ENCODE data around the gene SRGAP1. TPM values are rescaled to one million over a fixed set of nuclear protein-coding genes. Genes with fewer than 3 reads are reported as not detected.

SRGAP1 gene
- total and polyA plus RNA-seq, 2 of the 13 experiments (the other 11 are each of a cell fraction or from before 2014, with no cell fraction given): 1.6 to 3.4 TPM

DNA sequence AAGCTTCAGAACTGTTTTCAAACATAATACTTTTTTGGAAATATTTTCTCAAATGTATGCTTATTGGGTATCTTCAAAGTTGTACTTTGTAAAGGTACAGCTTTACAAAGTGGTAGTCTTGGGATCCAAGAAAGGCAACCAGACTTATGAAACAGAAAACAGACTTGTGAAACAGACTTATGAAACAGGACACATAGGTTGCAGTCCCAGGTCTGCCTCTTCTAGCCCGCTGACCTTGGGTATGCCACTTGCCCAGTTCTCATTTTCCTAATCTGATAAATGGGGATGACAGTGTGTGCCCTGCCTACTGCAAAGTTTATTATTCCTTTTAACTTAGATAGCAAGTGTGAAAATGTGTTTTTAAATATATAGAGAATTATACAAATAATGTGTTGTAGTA is 263.3 kb downstream of the SRGAP1 start (continued):
- TF ChIP-seq, protein P1, sequence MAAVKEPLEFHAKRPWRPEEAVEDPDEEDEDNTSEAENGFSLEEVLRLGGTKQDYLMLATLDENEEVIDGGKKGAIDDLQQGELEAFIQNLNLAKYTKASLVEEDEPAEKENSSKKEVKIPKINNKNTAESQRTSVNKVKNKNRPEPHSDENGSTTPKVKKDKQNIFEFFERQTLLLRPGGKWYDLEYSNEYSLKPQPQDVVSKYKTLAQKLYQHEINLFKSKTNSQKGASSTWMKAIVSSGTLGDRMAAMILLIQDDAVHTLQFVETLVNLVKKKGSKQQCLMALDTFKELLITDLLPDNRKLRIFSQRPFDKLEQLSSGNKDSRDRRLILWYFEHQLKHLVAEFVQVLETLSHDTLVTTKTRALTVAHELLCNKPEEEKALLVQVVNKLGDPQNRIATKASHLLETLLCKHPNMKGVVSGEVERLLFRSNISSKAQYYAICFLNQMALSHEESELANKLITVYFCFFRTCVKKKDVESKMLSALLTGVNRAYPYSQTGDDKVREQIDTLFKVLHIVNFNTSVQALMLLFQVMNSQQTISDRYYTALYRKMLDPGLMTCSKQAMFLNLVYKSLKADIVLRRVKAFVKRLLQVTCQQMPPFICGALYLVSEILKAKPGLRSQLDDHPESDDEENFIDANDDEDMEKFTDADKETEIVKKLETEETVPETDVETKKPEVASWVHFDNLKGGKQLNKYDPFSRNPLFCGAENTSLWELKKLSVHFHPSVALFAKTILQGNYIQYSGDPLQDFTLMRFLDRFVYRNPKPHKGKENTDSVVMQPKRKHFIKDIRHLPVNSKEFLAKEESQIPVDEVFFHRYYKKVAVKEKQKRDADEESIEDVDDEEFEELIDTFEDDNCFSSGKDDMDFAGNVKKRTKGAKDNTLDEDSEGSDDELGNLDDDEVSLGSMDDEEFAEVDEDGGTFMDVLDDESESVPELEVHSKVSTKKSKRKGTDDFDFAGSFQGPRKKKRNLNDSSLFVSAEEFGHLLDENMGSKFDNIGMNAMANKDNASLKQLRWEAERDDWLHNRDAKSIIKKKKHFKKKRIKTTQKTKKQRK (IDR thresholded peaks at IDR 0.05; ENCODE audit: low read length): no peak
- no peak for TF ChIP-seq PHB2 (IDR thresholded peaks at IDR 0.05; ENCODE audit: partially characterized antibody)

DNA sequence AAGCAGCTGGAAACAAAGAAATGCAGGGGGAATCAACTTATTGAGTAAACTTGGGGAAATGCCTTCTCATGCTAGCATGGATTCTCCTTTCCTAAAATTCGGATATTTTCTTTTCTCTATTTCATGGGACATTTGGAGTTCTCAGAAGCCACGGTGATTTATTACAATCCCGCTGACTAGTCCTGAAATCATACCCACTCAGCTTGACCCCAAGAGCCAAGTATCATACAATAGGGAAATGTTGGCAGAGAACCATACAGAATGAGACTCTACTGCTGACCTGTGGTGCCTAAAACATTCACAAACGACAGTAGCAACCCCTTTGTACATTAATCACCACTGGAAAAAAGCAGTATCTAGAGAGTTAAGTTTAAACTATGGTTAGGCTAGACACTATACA is 265.2 kb downstream of the SRGAP1 start:
- H3K79me2 ChIP-seq (ENCODE audit: insufficient read depth, low read length): no peaks in the 10 kb centered on the region
- H3K9ac ChIP-seq (ENCODE audit: insufficient read depth, low read depth, low read length): no peak overlapping the region
- ChIA-PET CTCF (ENCODE audit: low intra/inter-chr PET ratio, low total read pairs) (no interaction called here), POLR2A (no interaction called here)
- no peaks in the 10 kb centered on the region for H3K36me3 ChIP-seq (replicated peaks in 1 of 2; ENCODE audit: control insufficient read depth in 1 of 2, insufficient read depth in 2 of 2, low read length in 2 of 2)
- no peak overlapping the region for H3K27ac ChIP-seq (ENCODE audit: extremely low read length, insufficient read depth, low read length)
- ATAC-seq: no peak
- FAIRE-seq: no peak
- WGBS (ENCODE audit: low lambda C conversion rate): 87% methylated on average over 4 of the region's 4 CpGs
- in situ Hi-C loops (cut with HindIII; ENCODE audit: extremely low pct_ligation_motif_present, low pct_unique_long_range_greater_than_20kb) (no loop called here), intact Hi-C loops (cut with micrococcal nuclease; ENCODE audit: unreplicated experiment) (no loop called here)
- no peak for DNase-seq (ENCODE audit: low spot score)
- H4K20me1 ChIP-seq (ENCODE audit: insufficient read depth, low read length): no peaks in the 10 kb centered on the region
- H3K4me3 ChIP-seq (replicated peaks in 1 of 3; ENCODE audit: insufficient read depth in 1 of 3, low read depth in 2 of 3, low read length in 3 of 3): no peak overlapping the region
- H2AFZ ChIP-seq (ENCODE audit: low read length): no peak overlapping the region
- H3K4me1 ChIP-seq (ENCODE audit: insufficient read depth, low read length): no peaks in the 10 kb centered on the region
- no peaks in the 10 kb centered on the region for H3K9me3 ChIP-seq (ENCODE audit: low read length)
- BruUV-seq (replicated peaks): no TSS peak
- H3K4me2 ChIP-seq (ENCODE audit: low read depth, low read length): no peak overlapping the region
- no peaks in the 10 kb centered on the region for H3K27me3 ChIP-seq (ENCODE audit: control insufficient read depth in 1 of 2, insufficient read depth in 2 of 2, low read length in 2 of 2)
- TF ChIP-seq ONECUT2 (CRISPR knock-in tag; IDR thresholded peaks at IDR 0.05): no peak
- no peak for TF ChIP-seq RCOR2 (CRISPR knock-in tag; IDR thresholded peaks at IDR 0.05)
- TF ChIP-seq, protein P2, sequence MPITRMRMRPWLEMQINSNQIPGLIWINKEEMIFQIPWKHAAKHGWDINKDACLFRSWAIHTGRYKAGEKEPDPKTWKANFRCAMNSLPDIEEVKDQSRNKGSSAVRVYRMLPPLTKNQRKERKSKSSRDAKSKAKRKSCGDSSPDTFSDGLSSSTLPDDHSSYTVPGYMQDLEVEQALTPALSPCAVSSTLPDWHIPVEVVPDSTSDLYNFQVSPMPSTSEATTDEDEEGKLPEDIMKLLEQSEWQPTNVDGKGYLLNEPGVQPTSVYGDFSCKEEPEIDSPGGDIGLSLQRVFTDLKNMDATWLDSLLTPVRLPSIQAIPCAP (CRISPR knock-in tag; IDR thresholded peaks at IDR 0.05; ENCODE audit: low read depth): no peak
- no peak for TF ChIP-seq ZNF432 (CRISPR knock-in tag; IDR thresholded peaks at IDR 0.05; ENCODE audit: borderline replicate concordance)
- TF ChIP-seq MZF1 (CRISPR knock-in tag; IDR thresholded peaks at IDR 0.05; ENCODE audit: borderline replicate concordance): no peak
- no peak for TF ChIP-seq ARNT (IDR thresholded peaks at IDR 0.05)
- no peak for TF ChIP-seq ZFAT (CRISPR knock-in tag; conservative IDR thresholded peaks at IDR 0.05)
- TF ChIP-seq KDM6A (CRISPR knock-in tag; IDR thresholded peaks at IDR 0.05; ENCODE audit: low read depth): no peak
- no peak for TF ChIP-seq GZF1 (CRISPR knock-in tag; IDR thresholded peaks at IDR 0.05)
- no peak for TF ChIP-seq ZNF562 (CRISPR knock-in tag; IDR thresholded peaks at IDR 0.05; ENCODE audit: borderline replicate concordance)
- TF ChIP-seq, protein P3, sequence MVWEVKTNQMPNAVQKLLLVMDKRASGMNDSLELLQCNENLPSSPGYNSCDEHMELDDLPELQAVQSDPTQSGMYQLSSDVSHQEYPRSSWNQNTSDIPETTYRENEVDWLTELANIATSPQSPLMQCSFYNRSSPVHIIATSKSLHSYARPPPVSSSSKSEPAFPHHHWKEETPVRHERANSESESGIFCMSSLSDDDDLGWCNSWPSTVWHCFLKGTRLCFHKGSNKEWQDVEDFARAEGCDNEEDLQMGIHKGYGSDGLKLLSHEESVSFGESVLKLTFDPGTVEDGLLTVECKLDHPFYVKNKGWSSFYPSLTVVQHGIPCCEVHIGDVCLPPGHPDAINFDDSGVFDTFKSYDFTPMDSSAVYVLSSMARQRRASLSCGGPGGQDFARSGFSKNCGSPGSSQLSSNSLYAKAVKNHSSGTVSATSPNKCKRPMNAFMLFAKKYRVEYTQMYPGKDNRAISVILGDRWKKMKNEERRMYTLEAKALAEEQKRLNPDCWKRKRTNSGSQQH (CRISPR knock-in tag; IDR thresholded peaks at IDR 0.05; ENCODE audit: low read depth): no peak
- TF ChIP-seq, protein P4, sequence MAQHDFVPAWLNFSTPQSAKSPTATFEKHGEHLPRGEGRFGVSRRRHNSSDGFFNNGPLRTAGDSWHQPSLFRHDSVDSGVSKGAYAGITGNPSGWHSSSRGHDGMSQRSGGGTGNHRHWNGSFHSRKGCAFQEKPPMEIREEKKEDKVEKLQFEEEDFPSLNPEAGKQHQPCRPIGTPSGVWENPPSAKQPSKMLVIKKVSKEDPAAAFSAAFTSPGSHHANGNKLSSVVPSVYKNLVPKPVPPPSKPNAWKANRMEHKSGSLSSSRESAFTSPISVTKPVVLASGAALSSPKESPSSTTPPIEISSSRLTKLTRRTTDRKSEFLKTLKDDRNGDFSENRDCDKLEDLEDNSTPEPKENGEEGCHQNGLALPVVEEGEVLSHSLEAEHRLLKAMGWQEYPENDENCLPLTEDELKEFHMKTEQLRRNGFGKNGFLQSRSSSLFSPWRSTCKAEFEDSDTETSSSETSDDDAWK (CRISPR knock-in tag; IDR thresholded peaks at IDR 0.05): no peak
- TF ChIP-seq CENPT (CRISPR knock-in tag; IDR thresholded peaks at IDR 0.05; ENCODE audit: low read depth): no peak
- TF ChIP-seq XRCC5 (optimal IDR thresholded peaks at IDR 0.05; ENCODE audit: low read length): no peak
- TF ChIP-seq ZEB1 (IDR thresholded peaks at IDR 0.05; ENCODE audit: insufficient replicate concordance, low read depth): no peak
